ENCODE data around the gene TNFSF8.

The TNFSF8 gene

GRCh38 chr9:114905170-114905940, 25.0 kb downstream of the TNFSF8 start:
- DNase-seq (ENCODE audit: low read depth), result no peak

- DNase-seq (ENCODE audit: low read depth), result no peak
Observed at GRCh38 chr9:114902786-114903524, 27.4 kb downstream of the TNFSF8 start.

- no peak for DNase-seq (ENCODE audit: low read depth)
Observed at GRCh38 chr9:114900942-114901802, 29.2 kb downstream of the TNFSF8 start.

- DNase-seq (ENCODE audit: low read depth), result no peak
Observed at GRCh38 chr9:114899995-114900394, 30.4 kb downstream of the TNFSF8 start.

GRCh38 chr9:114899461-114899860, 30.9 kb downstream of the TNFSF8 start:
- no peak for DNase-seq (ENCODE audit: low read depth)

GRCh38 chr9:114898741-114899140, 31.6 kb downstream of the TNFSF8 start:
- DNase-seq (ENCODE audit: low read depth), result peak; percentile 62

- DNase-seq (ENCODE audit: low read depth), result no peak
Observed at GRCh38 chr9:114897196-114897595, 33.2 kb downstream of the TNFSF8 start.

GRCh38 chr9:114896344-114896743, 34.0 kb downstream of the TNFSF8 start:
- DNase-seq (ENCODE audit: low read depth), result no peak

- no peak for DNase-seq (ENCODE audit: low read depth)
Observed at GRCh38 chr9:114895521-114895991, 34.8 kb downstream of the TNFSF8 start.

GRCh38 chr9:114894609-114895433, 35.6 kb downstream of the TNFSF8 start:
- no peak for DNase-seq (ENCODE audit: low read depth)

GRCh38 chr9:114894206-114894605, 36.2 kb downstream of the TNFSF8 start:
- no peak for DNase-seq (ENCODE audit: low read depth)

GRCh38 chr9:114893221-114894010, 37.0 kb downstream of the TNFSF8 start:
- DNase-seq (ENCODE audit: low read depth), result no peak

GRCh38 chr9:114889802-114890224, 40.6 kb downstream of the TNFSF8 start:
- DNase-seq (ENCODE audit: low read depth), result no peak

GRCh38 chr9:114888607-114889006, 41.8 kb downstream of the TNFSF8 start:
- DNase-seq (ENCODE audit: low read depth), result no peak

GRCh38 chr9:114887963-114888362, 42.4 kb downstream of the TNFSF8 start:
- DNase-seq (ENCODE audit: low read depth), result no peak

GRCh38 chr9:114884787-114885452, 45.5 kb downstream of the TNFSF8 start:
- no peak for DNase-seq (ENCODE audit: low read depth)

- DNase-seq (ENCODE audit: low read depth), result no peak
Observed at GRCh38 chr9:114883709-114884108, 46.7 kb downstream of the TNFSF8 start.

GRCh38 chr9:114880291-114880745, 50.1 kb downstream of the TNFSF8 start:
- no peak for DNase-seq (ENCODE audit: low read depth)

- DNase-seq (ENCODE audit: low read depth), result no peak
Observed at GRCh38 chr9:114878879-114879564, 51.4 kb downstream of the TNFSF8 start.

All from stimulated activated CD8-positive, alpha-beta memory T cell treated with anti-CD3 and anti-CD28 coated beads, Interleukin-12 subunit alpha, Interleukin-12 subunit beta, amount 100 ng/mL, for 1 hour (primary cell).